Measurements from ENCODE around the gene SLIT1.

Gene SLIT1

DNA sequence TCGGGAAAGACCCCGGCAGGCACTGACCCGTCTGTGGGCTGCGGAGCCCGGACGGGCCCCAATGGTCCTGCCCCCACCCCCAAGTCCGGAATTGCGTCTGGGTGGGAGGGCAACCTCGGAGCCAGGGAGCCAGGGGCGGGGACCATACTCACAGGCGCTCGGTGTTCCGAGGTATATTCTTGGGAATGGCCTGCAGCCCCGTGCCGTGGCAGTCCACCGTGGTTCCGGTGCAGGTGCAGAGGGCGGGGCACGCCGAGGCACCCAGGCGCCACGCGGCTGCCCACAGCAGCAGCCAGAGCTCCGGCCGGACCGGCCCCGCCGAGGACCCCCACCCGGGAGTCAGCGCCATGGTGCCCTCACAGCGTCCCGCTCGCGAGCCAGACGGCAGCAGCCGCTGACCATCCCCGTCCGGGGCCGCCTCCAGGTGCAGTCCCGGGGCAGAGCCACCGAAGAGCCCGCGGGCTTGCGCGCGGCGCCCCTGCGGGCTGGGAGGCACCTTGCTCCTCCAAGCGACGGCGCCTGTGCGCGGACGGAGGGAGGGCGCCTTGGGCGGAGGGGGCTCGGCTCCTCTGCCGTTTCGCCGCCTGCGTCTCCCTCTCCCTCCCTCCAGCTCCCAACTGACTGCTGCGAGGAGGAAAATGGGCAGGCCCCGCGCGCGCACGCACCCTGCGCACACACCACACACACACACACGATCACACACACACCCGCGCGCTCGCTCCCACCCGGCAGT, at the start of gene SLIT1:
TSS of gene SLIT1 (minus strand) at position 634 of the 733 bp plus-strand sequence. CDS start at position 349, 285 bp downstream.
- TF ChIP-seq, protein P1, sequence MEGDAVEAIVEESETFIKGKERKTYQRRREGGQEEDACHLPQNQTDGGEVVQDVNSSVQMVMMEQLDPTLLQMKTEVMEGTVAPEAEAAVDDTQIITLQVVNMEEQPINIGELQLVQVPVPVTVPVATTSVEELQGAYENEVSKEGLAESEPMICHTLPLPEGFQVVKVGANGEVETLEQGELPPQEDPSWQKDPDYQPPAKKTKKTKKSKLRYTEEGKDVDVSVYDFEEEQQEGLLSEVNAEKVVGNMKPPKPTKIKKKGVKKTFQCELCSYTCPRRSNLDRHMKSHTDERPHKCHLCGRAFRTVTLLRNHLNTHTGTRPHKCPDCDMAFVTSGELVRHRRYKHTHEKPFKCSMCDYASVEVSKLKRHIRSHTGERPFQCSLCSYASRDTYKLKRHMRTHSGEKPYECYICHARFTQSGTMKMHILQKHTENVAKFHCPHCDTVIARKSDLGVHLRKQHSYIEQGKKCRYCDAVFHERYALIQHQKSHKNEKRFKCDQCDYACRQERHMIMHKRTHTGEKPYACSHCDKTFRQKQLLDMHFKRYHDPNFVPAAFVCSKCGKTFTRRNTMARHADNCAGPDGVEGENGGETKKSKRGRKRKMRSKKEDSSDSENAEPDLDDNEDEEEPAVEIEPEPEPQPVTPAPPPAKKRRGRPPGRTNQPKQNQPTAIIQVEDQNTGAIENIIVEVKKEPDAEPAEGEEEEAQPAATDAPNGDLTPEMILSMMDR (IDR thresholded peaks at IDR 0.05; ENCODE audit: low read depth, low read length), result no peak
- no peak for DNase-seq (ENCODE audit: low read depth in 2 of 2)
- H3K4me3 ChIP-seq (replicated peaks in 1 of 2; ENCODE audit: low read depth in 2 of 2, low read length in 2 of 2), result no peak within 1 kb of the TSS

DNA sequence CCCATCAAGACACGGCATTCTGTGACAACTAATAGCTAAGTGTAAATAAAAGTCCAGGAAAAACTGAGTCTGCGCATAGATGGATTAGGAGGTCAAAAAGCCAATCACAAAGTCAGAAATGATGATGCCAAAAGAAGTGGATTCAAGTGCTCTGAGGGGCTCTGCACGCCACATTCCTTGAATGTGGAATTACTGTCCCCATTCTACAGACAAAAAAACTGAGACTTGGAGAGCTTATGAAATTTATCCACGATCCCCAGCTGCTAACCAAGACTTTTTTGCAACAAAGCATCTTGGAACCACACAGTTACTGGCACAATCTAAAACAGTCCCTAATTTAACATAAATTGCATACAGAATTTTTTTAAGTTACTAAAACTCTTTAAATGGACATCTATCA, 49.6 kb upstream of the SLIT1 start:
- TF ChIP-seq, protein P1 (IDR thresholded peaks at IDR 0.05; ENCODE audit: low read depth, low read length), result no peak
- no peak for DNase-seq (ENCODE audit: low read depth in 2 of 2)

DNA sequence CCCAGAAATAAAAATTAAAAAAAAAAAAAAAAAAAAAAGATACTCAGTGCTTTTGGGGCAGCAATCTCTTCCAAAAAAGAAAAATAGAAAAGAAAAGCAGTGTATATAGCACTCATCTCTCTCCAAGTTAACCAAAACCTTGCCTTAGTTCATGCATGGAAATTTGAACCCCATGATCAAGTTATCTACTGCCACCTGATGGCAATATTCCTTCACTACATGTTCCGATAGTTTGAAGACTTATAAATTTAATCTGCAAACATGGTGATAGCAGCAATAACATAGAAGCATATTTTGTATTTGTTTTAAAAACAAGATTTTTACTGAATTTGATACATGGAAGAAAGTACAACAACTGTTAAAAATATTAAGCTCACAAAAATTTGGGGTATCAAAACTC, 48.6 kb upstream of the SLIT1 start:
- TF ChIP-seq, protein P1 (IDR thresholded peaks at IDR 0.05; ENCODE audit: low read depth, low read length), result peak; percentile 49
- H3K4me3 ChIP-seq (replicated peaks in 1 of 2; ENCODE audit: low read depth in 2 of 2, low read length in 2 of 2), result no peak overlapping the region
- peak; percentile 72 to 74 for DNase-seq (ENCODE audit: low read depth in 2 of 2)

More for the DNA sequence above, 49.6 kb upstream of the SLIT1 start:
- no peak overlapping the region for H3K4me3 ChIP-seq (replicated peaks in 1 of 2; ENCODE audit: low read depth in 2 of 2, low read length in 2 of 2)

DNA sequence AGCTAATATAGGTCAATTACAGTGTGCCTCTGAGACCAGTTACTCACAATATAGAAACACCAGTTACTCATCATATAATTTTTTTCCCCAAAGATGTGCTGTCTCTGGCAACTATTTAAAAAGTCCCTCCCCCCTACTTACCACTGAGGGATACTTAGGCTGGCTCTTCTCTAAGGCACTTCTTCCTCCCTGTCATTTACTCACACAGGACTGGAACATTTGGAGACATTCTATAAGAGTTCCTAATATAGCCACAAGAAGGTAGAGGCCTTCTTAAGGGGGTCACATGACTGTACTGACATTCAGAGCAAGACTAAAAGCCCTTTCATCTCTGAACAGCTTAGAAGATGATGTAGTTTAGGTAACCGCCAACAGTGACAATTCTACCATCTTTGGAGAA, 44.4 kb upstream of the SLIT1 start:
- no peak overlapping the region for H3K4me3 ChIP-seq (replicated peaks in 1 of 2; ENCODE audit: low read depth in 2 of 2, low read length in 2 of 2)
- peak in 1 of 2 donors; percentile 67 for DNase-seq (ENCODE audit: low read depth in 2 of 2)
- TF ChIP-seq, protein P1 (IDR thresholded peaks at IDR 0.05; ENCODE audit: low read depth, low read length), result no peak

DNA sequence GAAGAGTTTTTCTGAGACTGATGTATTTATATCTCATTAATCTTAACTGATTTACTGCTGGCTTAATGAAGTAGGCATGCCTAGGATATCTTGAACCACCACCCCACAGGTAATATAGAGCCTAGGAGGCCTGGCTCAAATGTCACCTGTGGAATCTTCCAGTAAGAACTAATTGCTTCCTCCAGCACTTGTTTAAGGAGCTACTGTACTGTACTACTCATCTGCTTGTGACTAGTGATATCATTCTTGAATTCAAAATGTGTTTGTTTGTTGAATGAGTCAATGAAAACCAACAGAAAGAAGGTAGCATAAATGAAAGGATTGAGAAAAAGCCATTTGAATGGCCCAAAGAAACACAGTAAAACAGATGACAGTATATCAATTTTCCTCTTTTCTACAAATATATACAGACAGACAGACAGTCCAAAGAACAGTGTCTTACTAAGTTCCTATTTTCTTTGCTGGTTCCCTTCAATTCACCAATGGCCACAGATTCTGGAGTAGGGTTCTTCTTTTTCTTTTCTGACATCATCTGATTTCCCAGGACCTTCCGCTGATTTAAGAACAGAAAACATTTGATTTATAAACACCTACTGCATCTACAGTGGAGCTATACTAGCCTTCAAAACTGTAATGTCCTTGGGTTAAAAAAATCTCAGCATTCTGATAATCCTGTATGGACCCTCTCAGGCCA, 43.7 kb upstream of the SLIT1 start:
- TF ChIP-seq, protein P1 (IDR thresholded peaks at IDR 0.05; ENCODE audit: low read depth, low read length), result no peak
- DNase-seq (ENCODE audit: low read depth in 2 of 2), result peak in 1 of 2 donors; percentile 69
- no peak overlapping the region for H3K4me3 ChIP-seq (replicated peaks in 1 of 2; ENCODE audit: low read depth in 2 of 2, low read length in 2 of 2)

DNA sequence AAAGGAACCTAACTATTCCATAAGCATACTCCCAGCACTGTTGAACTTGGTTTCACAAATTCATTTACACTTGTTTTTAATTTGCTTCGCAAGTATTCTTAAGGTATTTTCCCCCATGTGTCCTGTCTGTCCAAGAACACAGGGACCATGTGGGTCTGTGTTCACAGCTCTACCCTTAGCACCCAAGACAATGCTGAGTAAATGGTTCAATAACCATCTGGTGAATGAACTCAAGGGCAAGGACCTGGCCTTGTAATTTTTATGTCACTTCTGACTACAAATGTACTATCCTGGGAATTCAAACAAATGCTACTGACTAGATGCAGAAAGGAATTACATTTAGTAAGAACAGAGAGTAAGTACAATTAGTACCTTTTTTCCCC, 43.0 kb upstream of the SLIT1 start:
- TF ChIP-seq, protein P1 (IDR thresholded peaks at IDR 0.05; ENCODE audit: low read depth, low read length), result no peak
- no peak for DNase-seq (ENCODE audit: low read depth in 2 of 2)

More for the DNA sequence above, 43.0 kb upstream of the SLIT1 start:
- no peak overlapping the region for H3K4me3 ChIP-seq (replicated peaks in 1 of 2; ENCODE audit: low read depth in 2 of 2, low read length in 2 of 2)
